Peyer's patch (tissue), 4 donors: ENCODE data around the gene LRRC46. TPM values are rescaled to one million over a fixed set of nuclear protein-coding genes. Genes with fewer than 3 reads are reported as not detected.
A peak's percentile ranks its signal among the peaks of the same experiment; 100 is the strongest.

ENCODE experiments used
- DNase-seq, 3 donors: peaks; one replicate each; pipeline ENCODE4 v3.0.0-alpha.2; 2017 to 2019
- H3K27ac ChIP-seq, 4 donors: fragments of 200-600 bp; sonication (generic); one replicate each; pipeline ENCODE4 v1.5.1; 2016 to 2019
- H3K27me3 ChIP-seq, 2 donors: fragments of 200-600 bp; sonication (generic); one replicate each; pipeline ENCODE4 v1.5.1; 2019
- H3K36me3 ChIP-seq, 3 donors: fragments of 200-600 bp; sonication (generic); one replicate each; pipeline ENCODE4 v1.5.1; 2016 to 2019
- H3K4me1 ChIP-seq, 4 donors: fragments of 200-600 bp; sonication (generic); one replicate each; pipeline ENCODE4 v1.5.1; 2016 to 2019
- H3K4me3 ChIP-seq, 4 donors: fragments of 200-600 bp; sonication (generic); 1 replicate in 3 of 4; 2 replicates in 1 of 4; pipeline ENCODE4 v1.5.1; 2016 to 2019; ENCODE audit warnings: mild to moderate bottlenecking in 1 of 4
- H3K9me3 ChIP-seq, 4 donors: fragments of 200-600 bp; sonication (generic); one replicate each; pipeline ENCODE4 v1.5.1; 2016 to 2019; ENCODE audit warnings: mild to moderate bottlenecking in 1 of 4
- POLR2A ChIP-seq, 2 donors: fragments of 450-650 bp; IDR thresholded peaks; one replicate each; pipeline ENCODE4 v1.5.1; 2017; ENCODE audit warnings: antibody characterized with exemption in 2 of 2, mild to moderate bottlenecking in 2 of 2, moderate library complexity in 2 of 2
- total RNA-seq, 4 donors: library from RNA; depleted of rRNA; stranded (reverse); fragments of >200 nt; gene quantifications; one replicate each; pipeline ENCODE4 v1.1.0, GENCODE V29; 2016
- TF ChIP-seq, protein P1 (sequence below), 6 experiments: fragments of 450-650 bp in 4 of 6; fragments of 200-600 bp in 2 of 6; sonication (generic) in 1 of 6; IDR thresholded peaks; one replicate each; pipeline ENCODE4 v1.5.1; 2017 to 2019; ENCODE audit warnings: antibody characterized with exemption in 6 of 6, mild to moderate bottlenecking in 3 of 6, moderate library complexity in 1 of 6

Gene LRRC46
- total RNA-seq, 4 donors from 2014 or later = 0.40 TPM; not detected in 3

DNA sequence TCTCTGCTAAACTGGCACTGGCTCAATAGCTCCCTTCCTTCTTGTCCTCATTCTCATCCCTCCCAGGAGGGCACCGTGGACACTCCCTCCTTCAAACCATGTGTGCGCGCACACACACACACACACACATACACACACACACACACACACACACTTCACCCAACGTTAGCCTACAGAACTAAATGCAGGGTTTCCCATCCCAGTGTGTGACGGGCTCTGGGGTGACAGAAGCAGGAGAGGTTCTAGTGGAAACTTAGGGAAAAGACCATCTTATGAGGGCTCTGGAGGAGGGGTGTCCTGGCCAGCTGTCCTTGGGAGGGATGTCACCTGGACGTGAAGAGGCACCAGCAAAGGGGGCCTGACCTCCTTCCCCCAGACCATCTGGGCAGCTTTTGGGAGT, 29.6 kb upstream of the LRRC46 start:
- Histone ChIP-seq H3K27me3 (no peaks in the 10 kb centered on the region), H3K36me3 (peaks cover 0 to 4% (median 0%) of the 10 kb centered on the region in 3 donors), H3K27ac (no peak overlapping the region), H3K4me3 (no peak overlapping the region), H3K9me3 (no peaks in the 10 kb centered on the region), H3K4me1 (no peaks in the 10 kb centered on the region)
- peak in 1 of 3 donors; percentile 25 for DNase-seq
- TF ChIP-seq, protein P1, sequence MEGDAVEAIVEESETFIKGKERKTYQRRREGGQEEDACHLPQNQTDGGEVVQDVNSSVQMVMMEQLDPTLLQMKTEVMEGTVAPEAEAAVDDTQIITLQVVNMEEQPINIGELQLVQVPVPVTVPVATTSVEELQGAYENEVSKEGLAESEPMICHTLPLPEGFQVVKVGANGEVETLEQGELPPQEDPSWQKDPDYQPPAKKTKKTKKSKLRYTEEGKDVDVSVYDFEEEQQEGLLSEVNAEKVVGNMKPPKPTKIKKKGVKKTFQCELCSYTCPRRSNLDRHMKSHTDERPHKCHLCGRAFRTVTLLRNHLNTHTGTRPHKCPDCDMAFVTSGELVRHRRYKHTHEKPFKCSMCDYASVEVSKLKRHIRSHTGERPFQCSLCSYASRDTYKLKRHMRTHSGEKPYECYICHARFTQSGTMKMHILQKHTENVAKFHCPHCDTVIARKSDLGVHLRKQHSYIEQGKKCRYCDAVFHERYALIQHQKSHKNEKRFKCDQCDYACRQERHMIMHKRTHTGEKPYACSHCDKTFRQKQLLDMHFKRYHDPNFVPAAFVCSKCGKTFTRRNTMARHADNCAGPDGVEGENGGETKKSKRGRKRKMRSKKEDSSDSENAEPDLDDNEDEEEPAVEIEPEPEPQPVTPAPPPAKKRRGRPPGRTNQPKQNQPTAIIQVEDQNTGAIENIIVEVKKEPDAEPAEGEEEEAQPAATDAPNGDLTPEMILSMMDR (IDR thresholded peaks at IDR 0.05) = no peak
- no peak for TF ChIP-seq POLR2A (IDR thresholded peaks at IDR 0.05)

- Histone ChIP-seq H3K27ac (no peak overlapping the region), H3K9me3 (no peaks in the 10 kb centered on the region), H3K4me3 (no peak overlapping the region), H3K4me1 (no peaks in the 10 kb centered on the region), H3K27me3 (no peaks in the 10 kb centered on the region), H3K36me3 (peaks cover 0 to 10% (median 0%) of the 10 kb centered on the region in 3 donors)
- DNase-seq = peak; percentile 50 to 74 (median 67)
- no peak for TF ChIP-seq POLR2A (IDR thresholded peaks at IDR 0.05)
- TF ChIP-seq, protein P1 (IDR thresholded peaks at IDR 0.05) = peak; percentile 8 to 67 (median 58)
Measured at GRCh38 chr17:47802341-47803022, 29.0 kb upstream of the LRRC46 start.

DNA sequence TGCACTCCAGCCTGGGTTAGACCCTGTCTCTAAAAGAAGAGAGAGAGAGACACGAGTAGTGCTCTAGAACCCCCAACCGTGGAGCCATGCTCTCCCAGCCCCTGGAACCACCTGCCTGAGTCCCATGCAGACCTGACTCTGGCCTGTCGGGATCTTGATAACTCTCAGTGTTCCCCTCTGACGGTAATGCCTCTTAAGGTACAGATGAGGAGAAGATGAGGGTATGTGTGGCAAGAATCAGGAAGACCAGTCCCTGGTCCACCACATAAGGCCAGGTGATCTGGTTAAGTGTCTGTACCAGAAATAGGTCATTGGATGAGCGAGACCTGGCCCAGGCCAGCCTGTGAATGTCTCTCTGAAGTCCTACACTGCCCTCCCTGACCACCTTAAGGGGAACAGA, 28.3 kb upstream of the LRRC46 start:
- Histone ChIP-seq H3K4me1 (no peaks in the 10 kb centered on the region), H3K27me3 (no peaks in the 10 kb centered on the region), H3K9me3 (no peaks in the 10 kb centered on the region), H3K36me3 (peaks cover 0 to 17% (median 0%) of the 10 kb centered on the region in 3 donors), H3K4me3 (no peak overlapping the region), H3K27ac (no peak overlapping the region)
- peak in 1 of 3 donors; percentile 28 for DNase-seq
- no peak for TF ChIP-seq POLR2A (IDR thresholded peaks at IDR 0.05)
- TF ChIP-seq, protein P1 (IDR thresholded peaks at IDR 0.05) = no peak

DNA sequence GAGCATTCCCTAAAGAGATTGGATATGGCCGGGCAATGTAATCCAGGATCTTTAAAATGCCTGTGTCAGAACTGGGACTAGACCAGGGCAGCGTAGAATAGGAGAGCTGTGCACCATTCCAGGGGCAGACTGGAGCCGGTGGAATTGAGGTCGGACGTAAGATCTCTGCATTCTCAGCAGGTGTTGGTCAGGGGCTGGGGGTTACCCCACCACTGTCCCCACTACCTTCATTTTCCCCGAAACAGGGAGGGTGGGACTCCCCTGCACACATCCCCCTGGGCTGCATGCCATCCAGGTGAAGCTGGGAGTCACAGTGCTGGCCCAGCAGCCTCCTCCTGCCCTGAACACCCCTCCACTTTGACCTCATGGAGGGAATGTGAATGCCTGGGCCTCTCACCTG, 27.7 kb upstream of the LRRC46 start:
- Histone ChIP-seq H3K27ac (no peak overlapping the region), H3K27me3 (no peaks in the 10 kb centered on the region), H3K36me3 (peaks cover 0 to 22% (median 0%) of the 10 kb centered on the region in 3 donors), H3K9me3 (no peaks in the 10 kb centered on the region), H3K4me1 (no peaks in the 10 kb centered on the region), H3K4me3 (no peak overlapping the region)
- DNase-seq = peak in 1 of 3 donors; percentile 19
- no peak for TF ChIP-seq POLR2A (IDR thresholded peaks at IDR 0.05)
- TF ChIP-seq, protein P1 (IDR thresholded peaks at IDR 0.05) = no peak

DNA sequence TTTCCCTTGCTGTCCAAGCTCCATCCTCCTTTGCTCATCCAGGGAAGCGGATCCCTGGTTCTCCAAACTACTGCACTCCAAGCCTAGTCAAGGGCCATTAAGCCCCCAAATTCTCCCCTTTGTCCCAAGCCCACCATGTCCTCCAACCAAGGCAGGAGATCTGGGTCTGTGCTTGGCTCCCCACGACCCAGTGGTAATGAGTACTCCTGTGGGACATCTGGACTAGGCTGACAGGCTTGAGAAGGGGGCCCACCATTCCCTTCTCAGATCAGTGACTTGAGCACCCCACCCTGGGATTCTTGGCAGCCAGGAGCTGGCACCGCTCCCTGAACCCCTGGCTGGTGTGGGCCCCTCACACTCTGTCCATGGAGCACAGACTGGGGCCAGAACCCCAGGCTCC, 27.0 kb upstream of the LRRC46 start:
- Histone ChIP-seq H3K4me1 (peaks cover 0 to 2% (median 0%) of the 10 kb centered on the region in 4 donors), H3K36me3 (peaks cover 0 to 30% (median 0%) of the 10 kb centered on the region in 3 donors), H3K9me3 (no peaks in the 10 kb centered on the region), H3K27ac (no peak overlapping the region), H3K4me3 (no peak overlapping the region), H3K27me3 (no peaks in the 10 kb centered on the region)
- DNase-seq = peak in 1 of 3 donors; percentile 38
- TF ChIP-seq, protein P1 (IDR thresholded peaks at IDR 0.05) = no peak
- no peak for TF ChIP-seq POLR2A (IDR thresholded peaks at IDR 0.05)
